DMS 273 treated with DMSO at 0.1 percent for 48 hours (cell line): ENCODE results near the gene TDRD9.

Source experiments
- DNase-seq: peaks from one replicate; lab custom pipeline; 2025; lab: John Stamatoyannopoulos, UW

Gene TDRD9

DNA sequence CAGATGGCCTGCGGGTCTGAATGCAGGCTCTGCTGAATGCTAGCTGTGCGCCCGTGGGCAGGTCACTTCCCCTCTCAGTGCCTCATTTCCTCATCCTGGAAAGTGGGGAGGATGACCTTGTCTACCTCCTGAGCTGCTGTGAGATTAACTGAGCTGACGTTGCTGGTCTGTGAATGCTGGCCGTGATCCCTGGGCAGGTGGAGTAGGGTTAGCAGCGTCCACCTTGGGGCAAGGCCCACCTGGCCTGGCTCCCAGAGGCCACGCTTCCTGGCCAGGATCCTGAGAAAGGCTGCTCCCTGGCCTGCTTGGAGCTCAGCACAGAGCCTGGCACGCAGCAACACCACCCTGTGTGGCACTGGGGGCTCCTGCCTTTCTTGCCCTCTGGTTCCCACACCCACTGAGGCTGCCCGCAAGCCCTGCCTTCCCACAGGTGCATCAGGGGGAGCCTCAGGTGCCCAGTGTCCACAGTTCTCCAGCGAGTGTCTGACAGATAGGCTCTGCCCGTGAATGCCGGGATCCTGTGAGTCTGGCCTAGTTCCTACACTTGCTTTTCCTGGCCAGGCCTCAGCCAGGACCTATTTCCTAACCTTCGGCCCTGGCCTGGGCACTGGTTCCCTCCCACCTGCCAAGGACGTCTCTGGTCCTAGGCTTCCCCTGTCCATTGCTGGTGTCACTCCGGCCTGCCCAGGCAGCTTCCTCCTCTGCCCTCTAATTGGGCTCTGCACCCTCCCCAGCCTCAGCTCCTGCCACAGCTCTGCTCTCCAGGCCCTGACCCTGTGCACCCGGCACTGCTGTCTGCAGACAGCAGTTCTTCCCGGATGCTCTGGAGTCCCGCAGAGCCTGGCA, 37.2 kb upstream of the TDRD9 start:
- no peak for DNase-seq

DNA sequence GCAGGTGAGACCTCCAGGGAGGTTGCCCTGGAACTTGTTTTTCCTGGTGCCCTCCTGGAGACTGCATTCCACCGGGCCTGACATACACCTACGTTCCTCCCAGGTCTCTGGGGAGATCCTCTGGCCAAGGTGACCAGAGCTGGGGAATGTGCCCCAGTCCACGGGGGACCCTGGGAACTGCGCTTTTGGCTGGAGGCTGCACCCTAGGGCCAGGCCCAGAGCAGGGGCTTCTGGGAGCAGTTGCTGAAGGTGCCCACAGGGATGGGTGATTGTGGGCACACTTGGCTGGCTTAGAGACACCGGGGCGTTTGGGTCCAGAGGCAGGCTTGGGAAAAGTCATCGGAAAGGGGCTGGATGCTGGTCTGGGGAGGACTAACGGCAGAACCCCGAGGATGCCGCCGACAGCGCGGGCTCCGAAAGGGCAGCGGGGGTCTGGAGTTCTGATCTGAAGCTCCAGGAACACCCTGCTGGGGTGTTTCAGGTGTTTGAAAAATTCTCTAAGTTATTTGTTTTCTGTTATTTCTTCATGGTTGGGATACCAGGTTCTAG, 36.5 kb upstream of the TDRD9 start:
- DNase-seq, result no peak

DNA sequence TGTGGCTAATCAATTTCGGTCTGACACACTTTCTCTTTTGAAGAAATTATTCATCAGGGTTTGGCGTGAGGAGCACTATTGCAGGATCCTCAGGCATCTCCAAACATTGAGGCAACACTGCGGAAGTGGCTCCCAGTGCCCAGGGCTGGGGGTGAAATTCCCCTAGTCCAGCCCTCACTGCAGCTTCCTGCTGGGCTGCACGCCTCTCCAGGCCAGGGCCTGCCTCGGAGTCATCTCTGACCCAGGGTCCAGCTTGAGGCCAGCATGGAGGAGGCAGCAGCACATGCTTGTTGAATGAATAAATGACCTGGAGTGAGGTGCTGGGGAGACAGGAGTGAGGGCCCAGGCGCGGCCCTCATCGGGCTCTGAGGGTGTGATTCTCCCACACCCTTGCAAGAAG, 36.0 kb upstream of the TDRD9 start:
- DNase-seq, result no peak

DNA sequence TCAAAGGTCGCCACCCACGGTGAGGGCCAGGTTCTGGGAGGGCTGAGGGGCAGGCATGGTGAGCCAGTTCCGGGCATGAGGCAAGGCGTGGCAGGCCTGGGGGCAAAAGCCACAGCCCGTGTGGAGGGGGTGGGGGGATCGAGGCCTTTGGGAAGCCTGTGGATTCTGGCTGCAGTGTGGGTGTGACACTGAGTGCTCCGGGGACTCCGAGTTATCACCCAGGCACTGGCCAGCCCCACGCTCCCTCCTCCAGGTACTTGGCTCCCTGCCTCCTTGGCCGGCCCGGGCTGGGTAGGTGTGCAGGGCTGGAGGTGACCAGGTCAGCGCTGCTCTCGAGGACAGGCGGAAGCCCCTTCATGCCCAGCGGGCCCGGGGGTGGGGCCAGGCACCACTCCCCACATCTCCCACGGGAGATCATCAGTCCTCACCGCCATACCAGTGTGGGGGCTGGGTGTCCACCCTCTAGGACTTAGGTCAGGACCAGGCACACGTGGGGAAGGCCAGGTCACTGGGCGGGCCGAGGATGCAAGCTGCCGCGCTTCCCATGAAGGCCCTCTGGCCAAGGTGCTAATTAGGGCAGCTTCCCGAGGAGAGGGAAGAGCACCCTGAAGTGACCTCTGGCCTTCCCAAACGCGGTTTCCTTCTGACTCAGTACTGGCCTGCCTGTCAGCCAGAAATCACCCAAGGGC, 34.1 kb upstream of the TDRD9 start:
- DNase-seq, result no peak

DNA sequence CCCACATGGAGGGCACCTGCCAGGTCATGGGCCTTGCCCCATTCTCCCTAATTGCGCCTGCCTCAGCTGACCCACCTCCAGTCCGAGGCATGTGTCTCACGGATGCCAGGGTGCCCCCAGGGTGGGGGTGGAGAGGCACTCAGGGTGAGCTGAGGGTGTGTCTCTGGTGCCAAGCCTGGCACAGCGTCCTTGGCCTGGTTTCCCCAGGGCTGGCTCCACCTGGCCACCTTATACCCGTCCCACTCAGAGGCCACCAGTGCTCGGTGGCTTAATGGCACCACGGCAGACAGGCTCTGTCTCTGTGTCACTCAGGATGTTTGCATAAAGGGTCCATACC, 33.6 kb upstream of the TDRD9 start:
- no peak for DNase-seq

DNA sequence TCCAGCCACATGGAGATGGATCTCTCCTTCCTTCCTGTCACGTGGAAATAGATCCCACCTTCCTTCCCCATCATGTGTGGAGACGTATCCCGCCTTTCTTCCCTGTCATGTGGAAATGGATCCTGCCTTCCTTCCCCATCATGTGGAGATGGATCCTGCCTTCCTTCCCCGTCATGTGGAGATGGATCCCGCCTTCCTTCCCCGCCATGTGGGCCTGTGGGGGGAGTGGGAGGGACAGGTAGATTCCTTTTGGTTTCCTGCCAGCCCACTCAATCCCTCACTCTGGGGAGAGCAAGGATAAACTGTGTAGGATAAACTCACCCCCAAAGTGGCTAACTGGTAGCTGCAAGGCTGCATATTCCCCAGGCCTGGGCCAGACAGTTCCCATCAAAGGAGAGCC, 31.7 kb upstream of the TDRD9 start:
- no peak for DNase-seq

DNA sequence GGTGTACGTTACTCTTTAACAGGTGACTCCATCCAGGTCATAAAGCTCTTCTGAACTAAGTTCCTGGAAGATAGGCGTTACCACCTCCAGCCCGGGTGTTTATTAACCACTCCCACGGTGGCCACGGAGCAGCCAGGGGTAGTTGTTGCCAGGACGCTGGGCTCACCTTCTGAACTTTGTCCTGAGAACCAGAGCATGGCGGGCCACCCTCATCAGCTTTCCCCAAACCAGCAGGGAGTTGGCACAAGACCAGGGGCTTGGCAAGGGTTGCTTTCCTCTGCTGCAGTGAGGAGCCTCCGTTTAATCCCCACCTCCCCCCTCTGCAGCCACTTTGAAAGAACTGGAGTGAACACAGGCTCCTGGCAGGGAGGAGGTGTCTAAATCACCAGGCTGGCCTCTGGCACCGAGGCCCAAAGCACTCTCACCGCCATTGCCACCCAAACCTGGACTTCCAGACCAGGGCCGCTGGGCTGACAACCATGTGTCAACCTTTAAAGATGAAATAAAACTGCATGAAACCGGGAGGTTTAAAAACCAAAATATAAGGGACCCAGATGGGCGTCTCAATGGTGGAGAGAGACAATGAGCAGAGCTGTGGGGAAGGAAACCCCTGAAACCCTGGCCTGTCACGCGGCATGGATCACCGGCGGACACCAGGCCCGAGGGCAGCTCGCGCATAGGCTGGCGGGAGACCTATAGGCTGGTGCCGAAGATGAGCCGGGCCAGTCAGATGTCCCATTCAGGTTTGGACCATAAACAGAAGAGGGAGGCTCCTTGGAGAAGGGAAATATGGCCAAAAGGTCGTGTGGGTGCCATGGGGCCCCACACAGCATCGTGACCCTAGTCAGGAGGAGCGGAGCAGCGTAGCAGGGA, 30.9 kb upstream of the TDRD9 start:
- no peak for DNase-seq

DNA sequence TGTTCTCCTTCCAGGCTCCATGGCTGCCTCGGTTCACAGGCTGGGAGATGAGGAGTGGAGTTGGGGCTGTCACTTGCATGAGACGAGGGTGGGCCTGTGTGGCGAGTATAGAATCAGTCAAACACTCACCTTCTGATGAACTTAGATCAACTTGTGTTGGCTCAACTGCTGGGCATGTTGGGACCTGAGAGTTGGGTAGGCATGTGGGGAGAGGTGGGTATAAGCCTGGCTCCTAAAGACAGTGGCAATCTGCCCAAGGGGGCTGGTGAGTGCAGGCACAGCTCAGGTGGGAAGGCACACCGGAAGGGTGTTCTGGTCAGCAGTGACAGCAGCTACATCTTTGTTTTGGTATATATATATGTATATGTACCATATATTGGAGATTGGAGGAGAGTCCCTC, 30.1 kb upstream of the TDRD9 start:
- no peak for DNase-seq

DNA sequence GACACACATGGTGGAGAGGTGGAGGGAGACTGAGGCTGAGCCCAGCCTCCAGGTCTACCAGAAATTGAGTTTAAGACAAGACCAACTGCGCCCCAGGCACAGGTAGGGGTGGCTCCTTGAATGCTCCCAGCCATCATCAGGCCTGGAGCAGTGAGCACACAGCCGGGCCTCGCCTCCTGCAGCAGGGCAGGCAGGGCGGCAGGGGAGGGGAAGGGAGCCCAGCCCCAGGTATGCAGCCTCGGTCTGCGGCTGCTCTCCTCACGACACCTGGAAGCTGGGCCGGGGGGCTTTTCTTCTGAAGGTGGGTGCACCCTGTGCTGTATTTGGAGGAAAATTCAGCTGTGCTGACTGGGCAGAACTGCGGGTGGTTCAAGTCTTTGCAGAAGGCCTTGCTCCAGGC, 29.5 kb upstream of the TDRD9 start:
- no peak for DNase-seq

DNA sequence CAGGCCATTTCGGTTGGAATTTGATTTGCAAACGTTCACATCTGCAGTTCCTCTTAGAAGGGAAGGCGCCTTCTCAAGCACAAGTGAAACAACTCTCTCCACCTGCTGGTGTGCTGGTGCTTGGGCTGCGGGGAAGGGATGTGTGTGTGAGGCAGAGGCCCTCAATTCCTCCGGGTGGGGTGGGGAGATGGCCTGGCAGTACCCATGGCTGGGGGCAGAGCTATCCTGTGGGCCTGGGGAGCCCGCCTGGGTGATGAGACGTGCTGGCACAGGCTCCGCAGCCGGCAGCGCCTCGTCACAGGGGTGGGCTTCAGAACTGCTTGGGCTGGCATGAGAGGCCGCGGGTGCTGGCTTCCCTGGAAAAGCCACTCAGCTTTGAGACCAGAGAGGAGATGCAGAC, 28.9 kb upstream of the TDRD9 start:
- DNase-seq, result no peak

DNA sequence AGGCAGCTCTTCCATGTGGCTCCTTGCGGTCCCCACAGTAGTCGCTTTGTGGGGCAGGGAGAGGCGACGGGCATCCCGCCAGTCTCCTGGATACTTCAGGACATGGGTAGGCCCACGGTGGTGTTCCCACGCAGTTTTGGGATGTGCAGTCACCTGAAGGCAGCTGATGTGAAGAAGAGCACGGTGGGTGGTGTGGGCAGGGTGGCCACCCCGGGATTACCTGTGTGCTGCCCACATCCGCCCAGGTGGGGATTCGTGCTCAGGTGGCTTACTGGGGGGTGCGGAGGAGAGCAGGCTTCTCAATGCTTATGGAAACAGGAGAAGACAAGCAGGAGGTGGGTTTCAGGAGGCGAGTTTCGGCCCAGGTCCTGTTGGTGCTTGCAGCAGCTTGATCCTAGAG, 28.4 kb upstream of the TDRD9 start:
- no peak for DNase-seq

DNA sequence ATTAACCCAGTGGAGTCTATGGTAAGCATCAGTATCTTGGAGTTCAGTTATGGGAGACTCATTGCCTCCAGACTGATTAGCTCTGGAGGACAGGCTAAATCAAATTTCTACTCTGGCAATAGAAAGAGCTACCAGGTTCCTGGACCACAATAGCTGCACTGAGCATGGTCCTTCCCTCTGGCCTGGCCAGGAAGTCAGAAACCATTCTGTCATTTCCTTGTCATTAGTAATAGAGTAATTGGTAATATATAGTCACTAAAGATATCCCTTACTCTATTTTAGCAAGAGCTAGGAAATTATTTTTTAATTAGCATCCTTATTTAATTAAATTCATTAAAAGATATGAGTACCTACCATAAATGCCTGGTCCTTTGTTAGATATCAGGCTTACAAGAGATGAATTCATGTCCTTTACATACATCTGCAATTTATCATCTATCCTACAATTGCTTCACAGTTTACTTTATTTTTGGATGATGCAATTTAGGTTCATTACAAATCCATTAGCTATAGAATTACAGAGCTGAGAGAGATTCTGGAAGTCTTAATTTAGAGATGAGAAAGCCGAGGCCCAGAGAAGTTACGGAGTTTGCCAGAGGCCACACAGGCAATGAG, 23.7 kb upstream of the TDRD9 start:
- no peak for DNase-seq

DNA sequence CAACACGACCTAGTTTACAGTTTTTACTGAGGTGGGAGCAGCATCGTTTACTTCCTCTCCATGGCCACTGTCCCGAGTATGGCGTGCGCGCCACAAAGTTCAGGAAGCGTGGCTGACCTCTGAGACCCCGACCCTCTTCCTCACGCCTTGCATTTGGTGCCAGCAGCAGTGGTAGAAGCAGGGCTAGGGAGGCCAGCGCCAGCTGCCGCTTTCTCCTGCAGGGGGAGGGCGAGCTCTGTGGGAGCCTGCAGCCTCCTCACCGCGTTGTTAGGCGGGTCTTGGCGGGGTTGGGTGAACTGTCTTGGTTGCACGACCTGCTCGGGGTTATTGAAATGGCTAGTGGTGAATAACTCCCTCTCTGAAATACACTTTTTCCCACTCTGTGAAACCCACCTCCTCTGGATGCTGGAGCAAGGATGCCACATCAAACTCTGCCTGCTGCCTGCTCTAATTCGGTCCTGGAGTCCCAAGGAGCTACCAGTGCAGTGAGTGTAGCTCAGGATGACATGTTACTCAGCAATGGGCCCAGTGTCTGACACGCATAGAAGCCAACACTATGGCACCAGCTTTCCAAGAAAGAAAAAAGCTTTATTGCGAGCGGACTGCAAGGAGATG, 22.3 kb upstream of the TDRD9 start:
- no peak for DNase-seq

DNA sequence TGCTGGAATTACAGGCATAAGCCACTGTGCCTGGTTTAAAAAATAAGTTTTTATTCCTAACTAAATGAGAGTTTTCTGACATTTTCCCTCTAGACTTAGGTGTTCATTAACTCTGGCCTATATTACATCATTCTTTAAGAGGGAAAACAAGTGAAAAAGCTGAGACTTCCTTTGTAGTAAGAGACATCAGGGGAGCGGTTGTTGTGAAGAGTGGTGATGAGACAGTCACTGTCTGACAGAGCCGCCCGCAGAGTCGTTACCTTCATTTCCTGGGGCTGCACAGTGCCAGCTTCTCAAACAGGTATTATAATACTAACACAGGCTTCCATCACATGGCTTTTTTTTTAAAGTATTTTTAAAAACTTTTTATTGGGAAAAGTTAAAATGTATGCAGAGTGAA, 19.7 kb upstream of the TDRD9 start:
- no peak for DNase-seq

DNA sequence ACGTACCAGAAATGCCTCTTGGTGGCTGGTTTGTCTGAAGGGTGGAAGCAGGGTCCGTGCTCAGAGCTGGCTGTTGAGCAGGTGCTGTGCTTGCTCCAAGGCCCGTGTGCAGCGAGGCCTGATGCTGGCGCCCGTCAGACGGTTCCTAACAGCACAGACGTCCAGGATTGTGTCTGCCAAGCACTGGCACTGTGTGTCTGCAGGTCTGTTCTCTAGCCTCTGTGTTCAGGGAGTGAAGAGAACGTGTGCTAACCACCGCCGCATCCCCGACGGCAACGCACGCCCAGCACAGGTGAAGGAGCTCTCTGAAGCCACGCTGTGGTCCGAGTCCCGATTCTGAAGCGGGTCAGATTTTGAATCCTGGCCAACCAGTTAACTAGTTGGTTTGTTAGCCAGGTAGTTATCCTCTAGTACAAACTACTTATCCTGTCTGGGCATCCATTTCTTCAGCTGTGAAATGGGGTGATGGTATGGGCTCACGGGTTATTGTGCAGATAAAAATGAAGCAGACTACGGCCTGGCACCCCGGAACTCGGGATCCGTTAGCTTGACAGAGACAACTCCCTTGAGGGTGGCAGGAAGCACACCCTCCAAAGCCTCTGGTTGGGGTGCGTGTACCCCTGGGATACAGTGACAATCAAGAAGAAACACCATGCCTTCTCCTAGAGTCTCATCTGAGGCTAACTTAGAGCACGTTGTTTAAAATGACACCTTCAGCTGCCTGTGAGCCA, 18.6 kb upstream of the TDRD9 start:
- DNase-seq, result no peak

DNA sequence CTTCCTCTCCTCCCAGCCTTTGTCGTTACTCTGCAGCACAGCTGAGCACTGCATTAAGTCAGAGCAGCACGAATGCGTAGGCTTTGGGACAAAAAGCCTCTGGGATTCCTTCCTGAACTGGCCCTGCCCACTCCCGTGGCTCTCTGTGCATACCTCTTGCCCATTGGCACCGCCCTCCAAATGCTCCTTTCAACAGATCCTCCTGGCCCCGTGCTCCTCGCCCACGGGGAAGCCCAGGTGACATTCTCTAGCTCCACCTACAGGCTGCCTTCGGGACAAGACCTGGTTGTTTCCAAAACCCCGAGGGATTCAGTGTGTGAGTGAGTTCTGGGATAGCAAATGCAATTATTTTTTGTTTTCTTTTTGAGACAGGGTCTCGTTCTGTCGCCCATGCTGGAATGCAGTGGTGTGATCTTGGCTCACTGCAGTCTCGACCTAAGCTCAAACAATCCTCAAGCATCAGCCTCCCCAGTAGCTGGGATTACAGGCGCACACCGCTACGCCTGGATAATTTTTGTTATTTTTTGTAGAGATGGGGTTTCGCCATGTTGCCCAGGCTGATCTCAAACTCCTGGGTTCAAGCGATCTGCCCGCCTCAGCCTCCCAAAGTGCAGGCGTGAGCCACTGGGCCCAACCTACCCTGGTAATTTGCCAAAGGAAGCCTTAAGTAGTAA, 17.9 kb upstream of the TDRD9 start:
- DNase-seq, result peak; percentile 77

DNA sequence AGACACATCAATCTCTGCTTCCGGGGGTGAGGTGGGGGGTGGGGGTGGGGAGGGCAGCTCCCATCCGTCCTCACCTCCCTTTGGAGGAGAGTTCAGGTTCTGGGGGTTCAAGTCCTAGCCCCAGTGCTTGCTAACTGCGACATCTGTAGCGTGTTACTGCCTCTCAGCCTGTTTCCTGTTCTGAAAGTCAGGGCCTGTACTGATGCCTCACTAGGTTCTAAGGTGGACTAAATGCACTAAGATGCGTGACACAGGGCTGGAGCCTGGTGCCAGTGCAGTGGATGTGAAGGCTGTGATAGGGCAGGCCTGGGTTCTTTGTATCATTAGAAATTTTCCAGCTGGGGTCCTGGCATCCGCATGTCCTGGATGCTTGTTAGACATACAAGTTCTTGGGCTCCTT, 17.3 kb upstream of the TDRD9 start:
- DNase-seq, result no peak

DNA sequence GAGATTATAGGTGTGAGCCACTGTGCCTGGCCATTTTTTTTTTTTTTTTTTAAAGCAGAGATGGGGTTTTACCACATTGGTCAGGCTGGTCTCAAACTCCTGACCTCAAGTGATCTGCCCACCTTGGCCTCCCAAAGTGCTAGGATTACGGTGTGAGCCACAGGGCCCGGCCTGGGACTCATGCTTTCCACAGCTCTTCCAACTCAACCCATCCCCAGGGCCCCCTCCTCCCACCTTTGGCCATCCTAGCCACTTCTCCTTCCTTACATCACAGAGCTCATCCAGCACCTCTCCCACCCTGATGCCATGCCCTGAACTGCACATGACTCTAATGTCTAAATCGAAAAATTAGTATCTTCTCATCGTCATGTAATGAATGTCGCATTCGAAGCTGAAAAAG, 12.6 kb upstream of the TDRD9 start:
- no peak for DNase-seq

DNA sequence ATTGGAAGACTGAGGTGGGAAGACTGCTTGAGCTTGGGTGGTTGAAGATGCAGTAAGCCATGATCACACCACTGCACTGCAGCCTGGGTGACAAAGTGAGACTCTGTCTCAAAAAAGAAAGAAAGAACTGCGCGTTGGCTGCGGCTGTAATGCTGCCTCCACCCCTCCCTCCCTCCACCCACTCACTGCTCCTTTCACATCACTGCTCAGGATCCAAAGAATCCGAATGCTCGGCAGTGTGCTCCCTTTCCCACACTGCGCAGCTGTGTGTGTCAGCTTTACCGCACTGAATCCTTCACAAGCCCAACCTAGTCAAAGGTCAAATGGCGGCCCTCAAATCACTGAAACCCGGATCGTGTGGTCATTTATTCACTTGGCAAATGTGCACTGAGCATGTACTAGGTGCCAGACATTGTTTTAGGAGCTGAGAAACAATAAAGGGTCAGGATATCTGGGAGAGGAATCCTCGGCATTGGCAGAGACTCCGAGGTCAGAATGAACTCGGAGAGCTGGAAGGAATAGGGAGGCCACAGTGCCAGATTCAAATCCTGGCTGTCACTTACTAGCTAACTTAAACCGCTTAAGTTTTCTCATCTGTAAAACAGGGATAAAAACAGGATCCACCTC, 11.5 kb upstream of the TDRD9 start:
- DNase-seq, result no peak
